WI38 (cell line): ENCODE results near the gene RNF34.

Source experiments
- H3K4me3 ChIP-seq: 2 replicates; pipeline ENCODE4 v1.5.1; 2011; ENCODE audit warnings: low read depth, mild to moderate bottlenecking, control low read depth, low read length
- TF ChIP-seq, protein P1 (sequence below): IDR thresholded peaks from 2 replicates; pipeline ENCODE4 v1.5.1; 2012; ENCODE audit warnings: low read depth, mild to moderate bottlenecking, control low read depth, low read length

The RNF34 gene

DNA sequence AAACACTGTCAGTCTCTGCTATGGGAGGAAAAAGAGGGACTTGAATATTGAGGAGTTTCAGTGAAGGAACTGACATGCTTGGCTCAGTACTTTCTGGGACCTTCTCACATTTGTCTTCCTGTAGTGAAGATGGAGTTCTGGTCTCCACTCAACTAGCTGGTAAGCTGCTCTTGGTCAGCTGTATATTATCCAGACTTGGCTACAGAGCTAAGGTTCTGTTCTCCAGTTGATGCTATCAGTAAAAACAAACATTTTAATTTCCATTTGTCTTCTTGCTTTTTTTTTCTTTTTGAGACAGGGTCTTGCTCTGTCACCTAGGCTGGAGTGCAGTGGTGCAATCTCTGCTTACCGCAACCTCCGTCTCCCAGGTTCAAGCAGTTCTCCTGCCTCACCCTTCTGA, 5.3 kb downstream of the RNF34 start:
- H3K4me3 ChIP-seq = no peak overlapping the region
- TF ChIP-seq, protein P1, sequence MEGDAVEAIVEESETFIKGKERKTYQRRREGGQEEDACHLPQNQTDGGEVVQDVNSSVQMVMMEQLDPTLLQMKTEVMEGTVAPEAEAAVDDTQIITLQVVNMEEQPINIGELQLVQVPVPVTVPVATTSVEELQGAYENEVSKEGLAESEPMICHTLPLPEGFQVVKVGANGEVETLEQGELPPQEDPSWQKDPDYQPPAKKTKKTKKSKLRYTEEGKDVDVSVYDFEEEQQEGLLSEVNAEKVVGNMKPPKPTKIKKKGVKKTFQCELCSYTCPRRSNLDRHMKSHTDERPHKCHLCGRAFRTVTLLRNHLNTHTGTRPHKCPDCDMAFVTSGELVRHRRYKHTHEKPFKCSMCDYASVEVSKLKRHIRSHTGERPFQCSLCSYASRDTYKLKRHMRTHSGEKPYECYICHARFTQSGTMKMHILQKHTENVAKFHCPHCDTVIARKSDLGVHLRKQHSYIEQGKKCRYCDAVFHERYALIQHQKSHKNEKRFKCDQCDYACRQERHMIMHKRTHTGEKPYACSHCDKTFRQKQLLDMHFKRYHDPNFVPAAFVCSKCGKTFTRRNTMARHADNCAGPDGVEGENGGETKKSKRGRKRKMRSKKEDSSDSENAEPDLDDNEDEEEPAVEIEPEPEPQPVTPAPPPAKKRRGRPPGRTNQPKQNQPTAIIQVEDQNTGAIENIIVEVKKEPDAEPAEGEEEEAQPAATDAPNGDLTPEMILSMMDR = no peak

DNA sequence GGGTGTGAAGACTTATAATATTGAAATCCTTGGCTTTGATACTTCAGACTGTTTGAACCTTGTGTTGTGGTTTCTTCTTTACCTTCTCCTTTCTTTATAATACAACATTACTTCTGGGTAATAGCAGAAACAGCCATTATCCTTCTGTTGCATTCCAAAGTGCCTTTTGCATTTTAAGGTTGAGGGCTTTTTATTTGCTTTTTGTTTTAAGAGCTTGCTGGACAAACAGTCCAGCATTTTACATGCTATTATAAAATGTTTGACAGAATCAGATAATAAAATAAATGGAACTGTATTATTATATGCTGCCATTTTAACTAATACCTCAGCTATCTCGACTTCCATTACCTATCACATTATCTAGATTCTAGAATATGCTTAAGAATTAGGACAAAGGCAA, 14.0 kb downstream of the RNF34 start:
- no peak overlapping the region for H3K4me3 ChIP-seq
- TF ChIP-seq, protein P1 = no peak

DNA sequence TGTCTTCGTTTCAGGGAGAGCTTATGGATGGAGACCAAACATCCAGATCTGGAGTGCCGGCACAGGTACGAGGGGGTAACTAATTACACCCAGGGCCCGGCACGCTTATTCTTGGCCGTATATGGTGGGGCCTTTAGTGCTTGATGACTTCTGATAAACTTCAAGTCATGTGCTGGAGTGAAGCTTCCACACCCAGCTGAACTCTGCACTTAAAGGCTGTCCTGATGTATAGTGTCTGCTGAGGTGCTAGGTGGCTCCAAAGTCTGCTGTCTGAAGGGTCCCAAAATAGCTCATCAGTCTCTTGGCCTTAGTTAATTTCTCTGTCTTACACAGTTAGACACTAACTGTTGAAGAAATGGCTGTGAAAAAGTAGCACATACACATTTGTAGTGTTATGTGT, 17.9 kb downstream of the RNF34 start:
- TF ChIP-seq, protein P1 = no peak
- no peak overlapping the region for H3K4me3 ChIP-seq

DNA sequence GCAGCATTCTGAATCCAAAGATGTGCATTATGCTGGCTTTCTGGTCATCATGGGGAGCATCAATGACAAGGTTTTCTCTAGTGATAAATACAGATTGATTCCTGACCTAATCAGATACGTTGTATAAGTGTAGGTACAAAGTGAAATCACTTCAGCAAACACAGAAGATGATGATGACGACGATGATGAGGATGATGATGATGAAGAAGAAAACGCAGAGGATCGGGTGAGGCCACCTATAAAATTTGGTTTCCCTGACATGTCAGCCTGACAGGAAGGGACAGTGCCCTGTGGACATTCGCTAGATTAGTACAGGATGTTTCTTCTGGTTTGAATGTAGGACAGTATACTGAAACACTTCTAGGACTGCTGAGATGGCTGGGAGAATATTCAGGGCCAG, 20.2 kb downstream of the RNF34 start:
- TF ChIP-seq, protein P1 = no peak
- H3K4me3 ChIP-seq = no peak overlapping the region

DNA sequence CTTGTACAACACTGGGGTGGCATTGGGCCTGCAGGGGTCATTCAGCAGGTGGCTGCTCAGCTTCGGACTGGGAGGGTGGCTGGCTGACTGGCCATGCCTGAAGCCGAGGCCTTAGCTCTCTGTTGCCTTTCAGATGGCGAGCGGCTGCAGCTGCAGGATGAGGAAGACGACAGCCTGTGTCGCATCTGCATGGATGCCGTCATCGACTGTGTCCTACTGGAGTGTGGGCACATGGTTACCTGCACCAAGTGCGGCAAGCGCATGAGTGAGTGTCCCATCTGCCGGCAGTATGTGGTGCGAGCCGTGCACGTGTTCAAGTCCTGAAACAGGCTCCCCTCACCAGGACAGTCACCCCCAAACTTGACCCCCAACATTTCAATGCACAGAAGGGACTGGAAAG, 23.3 kb downstream of the RNF34 start:
- H3K4me3 ChIP-seq = no peak overlapping the region
- TF ChIP-seq, protein P1 = no peak

DNA sequence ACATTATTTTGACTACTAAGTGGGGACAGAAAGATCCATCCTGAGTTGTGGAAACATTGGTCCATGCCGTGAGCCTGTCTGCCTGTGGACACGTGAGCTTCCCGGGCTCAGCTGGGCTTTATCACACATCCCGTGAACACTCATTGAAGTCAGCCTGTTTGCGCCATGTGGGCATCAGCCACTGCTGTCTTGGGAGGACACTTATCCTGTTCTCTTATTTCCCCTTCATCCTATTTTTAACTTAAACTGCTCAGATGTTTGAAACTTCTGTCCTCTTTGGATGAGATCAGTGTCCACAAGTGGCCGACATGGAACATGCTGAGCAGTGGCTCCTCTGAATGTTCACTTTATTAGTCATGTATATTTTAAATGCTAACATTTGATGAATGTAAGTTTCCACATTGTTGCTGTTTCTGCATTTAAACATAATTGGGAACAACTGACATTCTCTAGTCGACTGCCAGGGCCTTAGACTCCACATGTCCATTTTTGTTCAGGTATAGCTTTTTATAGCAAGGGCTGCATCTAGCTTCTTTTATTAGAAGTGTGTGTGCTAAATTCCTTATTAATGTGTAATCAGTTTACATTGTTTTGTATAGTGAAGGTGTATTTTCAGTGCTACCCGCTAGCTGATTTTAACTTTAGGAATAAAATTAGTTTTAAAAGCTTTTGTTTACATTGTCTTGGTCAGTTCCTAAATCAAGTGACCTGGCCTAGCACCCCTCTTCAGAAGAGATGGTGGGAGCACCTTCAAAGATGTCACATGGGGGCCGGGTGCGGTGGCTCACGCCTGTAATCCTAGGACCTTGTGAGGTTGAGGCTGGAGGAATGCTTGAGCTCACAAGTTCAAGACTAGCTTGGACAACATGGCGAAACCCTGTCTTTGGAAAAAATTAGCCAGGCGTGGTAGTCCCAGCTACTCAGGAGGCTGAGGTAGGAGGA, 24.0 kb downstream of the RNF34 start:
- H3K4me3 ChIP-seq = no peak overlapping the region
- TF ChIP-seq, protein P1 = no peak

DNA sequence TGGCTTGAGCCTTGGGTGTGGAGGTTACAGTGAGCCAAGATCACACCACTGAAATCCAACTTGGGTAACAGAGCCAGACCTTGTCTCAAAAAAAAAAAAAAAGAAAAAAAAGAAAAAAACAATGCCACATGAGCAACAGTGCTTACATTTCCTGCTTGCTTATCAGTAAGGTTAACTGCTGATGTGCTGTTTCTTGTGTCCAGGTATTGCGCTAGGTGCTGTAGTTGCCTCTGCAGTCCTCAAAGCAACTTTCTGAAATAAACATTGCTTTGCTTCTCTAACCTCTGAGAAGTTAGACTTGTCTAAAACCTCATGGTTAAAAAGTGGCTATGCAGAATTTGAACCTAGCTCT, 24.7 kb downstream of the RNF34 start:
- TF ChIP-seq, protein P1 = no peak
- no peak overlapping the region for H3K4me3 ChIP-seq
